HEK293 (cell line): ENCODE data around the gene FGFR4.

ENCODE experiments used
- CTCF ChIA-PET: fragments of 350-600 bp; formaldehyde crosslinking; extraction: SDS; loops from one replicate; lab custom pipeline; 2021; ENCODE audit warnings: antibody characterized with exemption; lab: Yijun Ruan, JAX
- POLR2A ChIA-PET: fragments of 300-600 bp; formaldehyde crosslinking; extraction: SDS; loops from one replicate; lab custom pipeline; 2020; ENCODE audit warnings: antibody characterized with exemption, inconsistent platforms; lab: Yijun Ruan, JAX
- H3K27ac ChIP-seq: fragments of 200-500 bp; sonication (Bioruptor generic); 2 replicates; pipeline ENCODE4 v1.5.1; 2014; ENCODE audit warnings: low read depth, low read length, control low read depth, inconsistent platforms; ENCODE audit errors: extremely low read depth
- H3K36me3 ChIP-seq, 2 experiments: fragments of 200-500 bp in 1 of 2; sonication (Bioruptor generic) in 1 of 2; 1 replicate in 1 of 2; 2 replicates in 1 of 2; pipeline ENCODE4 v1.5.1; 2014 to 2017; ENCODE audit warnings: inconsistent platforms in 2 of 2, low read length in 2 of 2; ENCODE audit not compliant: control insufficient read depth in 2 of 2, insufficient read depth in 1 of 2
- H3K4me1 ChIP-seq: fragments of 200-500 bp; sonication (Bioruptor generic); 2 replicates; pipeline ENCODE4 v1.5.1; 2014; ENCODE audit warnings: mild to moderate bottlenecking, low read length, inconsistent platforms; ENCODE audit not compliant: control insufficient read depth, insufficient read depth
- H3K4me3 ChIP-seq: 2 replicates; pipeline ENCODE4 v1.5.1; 2011; ENCODE audit warnings: low read depth, mild to moderate bottlenecking, control low read depth, low read length, moderate library complexity
- H3K9me3 ChIP-seq: fragments of 200-500 bp; sonication (Bioruptor generic); 2 replicates; pipeline ENCODE4 v1.5.1; 2014; ENCODE audit warnings: low read depth, low read length, inconsistent platforms; ENCODE audit not compliant: control insufficient read depth, insufficient read depth
- HOXA7 ChIP-seq: sonication (generic); formaldehyde crosslinking; IDR thresholded peaks from 2 replicates; pipeline ENCODE4 v1.8.1; 2022; ENCODE audit warnings: missing genetic modification reagents, borderline replicate concordance
- HOXD13 ChIP-seq: sonication (generic); formaldehyde crosslinking; IDR thresholded peaks from 2 replicates; pipeline ENCODE4 v1.8.0; 2022; ENCODE audit warnings: missing genetic modification reagents, borderline replicate concordance
- KLF1 ChIP-seq: fragments of 450-650 bp; formaldehyde crosslinking; IDR thresholded peaks from 2 replicates; pipeline ENCODE4 v1.5.1; 2016; ENCODE audit warnings: missing biosample characterization, missing genetic modification characterization
- KLF10 ChIP-seq: fragments of 450-650 bp; IDR thresholded peaks from 2 replicates; pipeline ENCODE4 v1.5.1; 2018; ENCODE audit warnings: missing biosample characterization, mild to moderate bottlenecking, missing genetic modification characterization
- KLF9 ChIP-seq: fragments of 450-650 bp; formaldehyde crosslinking; IDR thresholded peaks from 2 replicates; pipeline ENCODE4 v1.5.1; 2016; ENCODE audit warnings: missing biosample characterization, missing genetic modification characterization, low read depth
- OSR2 ChIP-seq: fragments of 450-650 bp; formaldehyde crosslinking; IDR thresholded peaks from 2 replicates; pipeline ENCODE4 v1.5.1; 2016; ENCODE audit warnings: missing biosample characterization, missing genetic modification characterization
- ZBTB48 ChIP-seq: fragments of 450-650 bp; formaldehyde crosslinking; IDR thresholded peaks from 2 replicates; pipeline ENCODE4 v1.5.1; 2016; ENCODE audit warnings: missing biosample characterization, missing genetic modification characterization
- ZBTB49 ChIP-seq: fragments of 450-650 bp; formaldehyde crosslinking; IDR thresholded peaks from 2 replicates; pipeline ENCODE4 v1.5.1; 2016; ENCODE audit warnings: missing biosample characterization, missing genetic modification characterization, low read depth
- ZBTB8A ChIP-seq: fragments of 450-650 bp; formaldehyde crosslinking; IDR thresholded peaks from 2 replicates; pipeline ENCODE4 v1.5.1; 2016; ENCODE audit warnings: missing biosample characterization, missing genetic modification characterization
- ZNF157 ChIP-seq: fragments of 450-650 bp; formaldehyde crosslinking; IDR thresholded peaks from 2 replicates; pipeline ENCODE4 v1.5.1; 2016; ENCODE audit warnings: missing biosample characterization, missing genetic modification characterization
- ZNF214 ChIP-seq: fragments of 450-650 bp; formaldehyde crosslinking; IDR thresholded peaks from 2 replicates; pipeline ENCODE4 v1.5.1; 2017; ENCODE audit warnings: missing biosample characterization, mild to moderate bottlenecking, missing genetic modification characterization, borderline replicate concordance
- ZNF416 ChIP-seq: fragments of 450-650 bp; formaldehyde crosslinking; IDR thresholded peaks from 2 replicates; pipeline ENCODE4 v1.5.1; 2016; ENCODE audit warnings: missing biosample characterization, missing genetic modification characterization
- ZNF501 ChIP-seq: fragments of 450-650 bp; formaldehyde crosslinking; IDR thresholded peaks from 2 replicates; pipeline ENCODE4 v1.5.1; 2016; ENCODE audit warnings: missing biosample characterization, missing genetic modification characterization
- ZNF560 ChIP-seq: fragments of 450-650 bp; formaldehyde crosslinking; IDR thresholded peaks from 2 replicates; pipeline ENCODE4 v1.5.1; 2017; ENCODE audit warnings: missing biosample characterization, missing genetic modification characterization, borderline replicate concordance
- ZNF792 ChIP-seq: fragments of 450-650 bp; formaldehyde crosslinking; IDR thresholded peaks from 2 replicates; pipeline ENCODE4 v1.5.1; 2016; ENCODE audit warnings: missing biosample characterization, missing genetic modification characterization
- TF ChIP-seq, protein P1 (sequence below): fragments of 450-650 bp; formaldehyde crosslinking; IDR thresholded peaks from 2 replicates; pipeline ENCODE4 v1.5.1; 2016; ENCODE audit warnings: missing biosample characterization, missing genetic modification characterization
- TF ChIP-seq, protein P2 (sequence below): fragments of 450-650 bp; formaldehyde crosslinking; IDR thresholded peaks from 2 replicates; pipeline ENCODE4 v1.5.1; 2016; ENCODE audit warnings: missing biosample characterization, missing genetic modification characterization, borderline replicate concordance
- TF ChIP-seq, protein P3 (sequence below): fragments of 450-650 bp; formaldehyde crosslinking; optimal IDR thresholded peaks from 2 replicates; pipeline ENCODE3; 2016; ENCODE audit warnings: missing biosample characterization, mild to moderate bottlenecking, missing genetic modification characterization

The FGFR4 gene

DNA sequence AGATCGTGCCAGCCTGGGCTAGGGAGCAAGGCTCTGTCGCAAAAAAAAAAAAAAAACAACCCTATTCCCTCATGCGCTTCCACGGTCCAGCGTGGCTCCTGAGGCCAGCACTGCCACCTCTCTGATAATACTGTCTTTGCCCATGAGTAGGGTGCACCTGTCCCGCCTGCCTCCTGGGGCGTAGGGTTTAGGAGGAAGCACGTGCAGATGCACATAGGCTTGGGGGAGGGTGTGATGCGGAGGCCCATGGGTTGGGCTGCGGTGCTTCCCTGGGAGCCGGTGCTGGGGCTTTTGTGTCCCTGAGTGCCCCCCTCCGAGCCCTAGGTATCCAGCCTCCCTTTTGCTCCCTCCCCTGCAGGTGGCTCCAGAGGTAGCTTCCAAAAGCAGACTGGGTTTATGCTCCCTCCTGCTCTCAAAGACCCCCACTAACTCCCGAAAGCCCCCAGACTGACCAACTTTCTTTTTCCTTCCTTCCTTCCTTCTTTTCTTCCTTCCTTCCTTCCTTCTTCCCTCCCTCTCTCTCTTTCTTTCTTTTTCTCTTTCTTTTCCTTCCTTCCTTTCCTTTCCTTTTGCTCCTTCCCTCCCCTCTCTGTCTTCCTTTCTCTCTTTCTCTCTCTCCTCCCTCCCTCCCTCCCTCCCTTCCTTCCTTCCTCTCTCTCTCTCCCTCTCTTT lies 12.8 kb downstream of the FGFR4 start (continued):
- no peak for TF ChIP-seq ZNF560 (tag by site-specific recombination)
- TF ChIP-seq HOXA7 (CRISPR knock-in tag), result no peak
- no peak for TF ChIP-seq KLF1 (tag by site-specific recombination)
- TF ChIP-seq ZBTB48 (tag by site-specific recombination), result no peak
- TF ChIP-seq KLF9 (tag by site-specific recombination), result no peak
- TF ChIP-seq, protein P1, sequence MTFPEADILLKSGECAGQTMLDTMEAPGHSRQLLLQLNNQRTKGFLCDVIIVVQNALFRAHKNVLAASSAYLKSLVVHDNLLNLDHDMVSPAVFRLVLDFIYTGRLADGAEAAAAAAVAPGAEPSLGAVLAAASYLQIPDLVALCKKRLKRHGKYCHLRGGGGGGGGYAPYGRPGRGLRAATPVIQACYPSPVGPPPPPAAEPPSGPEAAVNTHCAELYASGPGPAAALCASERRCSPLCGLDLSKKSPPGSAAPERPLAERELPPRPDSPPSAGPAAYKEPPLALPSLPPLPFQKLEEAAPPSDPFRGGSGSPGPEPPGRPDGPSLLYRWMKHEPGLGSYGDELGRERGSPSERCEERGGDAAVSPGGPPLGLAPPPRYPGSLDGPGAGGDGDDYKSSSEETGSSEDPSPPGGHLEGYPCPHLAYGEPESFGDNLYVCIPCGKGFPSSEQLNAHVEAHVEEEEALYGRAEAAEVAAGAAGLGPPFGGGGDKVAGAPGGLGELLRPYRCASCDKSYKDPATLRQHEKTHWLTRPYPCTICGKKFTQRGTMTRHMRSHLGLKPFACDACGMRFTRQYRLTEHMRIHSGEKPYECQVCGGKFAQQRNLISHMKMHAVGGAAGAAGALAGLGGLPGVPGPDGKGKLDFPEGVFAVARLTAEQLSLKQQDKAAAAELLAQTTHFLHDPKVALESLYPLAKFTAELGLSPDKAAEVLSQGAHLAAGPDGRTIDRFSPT (tag by site-specific recombination), result no peak
- TF ChIP-seq ZNF214 (tag by site-specific recombination), result no peak
- no peak for TF ChIP-seq ZNF157

DNA sequence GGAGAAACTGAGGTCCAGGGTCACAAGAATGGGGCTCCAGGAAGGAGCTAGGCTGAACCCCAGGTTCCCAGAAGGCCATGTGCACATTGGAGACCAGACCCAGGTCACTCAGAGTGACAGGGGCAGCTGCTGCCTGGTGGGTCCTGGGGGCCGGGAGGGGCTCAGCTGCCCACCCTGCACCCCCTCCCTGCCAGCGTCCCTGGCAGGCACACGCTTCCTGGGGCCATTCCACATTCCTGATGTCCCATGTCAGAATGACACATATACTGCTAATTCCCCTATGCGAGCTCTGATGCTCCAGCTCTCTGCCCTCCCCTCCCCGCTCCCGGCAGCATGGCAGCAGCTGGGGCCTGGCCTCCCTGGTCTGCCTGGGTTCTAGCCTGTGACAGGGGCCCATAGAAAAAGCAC lies 14.0 kb downstream of the FGFR4 start:
- POLR2A ChIA-PET, result interaction anchor here (0.6 kb wide), 1 partner anchor 246 kb away, joined by 3 read pairs; no protein-coding TSS in a partner anchor

More for the DNA sequence above, 14.0 kb downstream of the FGFR4 start:
- H3K36me3 ChIP-seq, result no peaks in the 10 kb centered on the region
- no peak for TF ChIP-seq ZBTB8A (tag by site-specific recombination)
- no peak for TF ChIP-seq HOXD13 (CRISPR knock-in tag)
- TF ChIP-seq ZNF416 (tag by site-specific recombination), result no peak
- TF ChIP-seq, protein P2, sequence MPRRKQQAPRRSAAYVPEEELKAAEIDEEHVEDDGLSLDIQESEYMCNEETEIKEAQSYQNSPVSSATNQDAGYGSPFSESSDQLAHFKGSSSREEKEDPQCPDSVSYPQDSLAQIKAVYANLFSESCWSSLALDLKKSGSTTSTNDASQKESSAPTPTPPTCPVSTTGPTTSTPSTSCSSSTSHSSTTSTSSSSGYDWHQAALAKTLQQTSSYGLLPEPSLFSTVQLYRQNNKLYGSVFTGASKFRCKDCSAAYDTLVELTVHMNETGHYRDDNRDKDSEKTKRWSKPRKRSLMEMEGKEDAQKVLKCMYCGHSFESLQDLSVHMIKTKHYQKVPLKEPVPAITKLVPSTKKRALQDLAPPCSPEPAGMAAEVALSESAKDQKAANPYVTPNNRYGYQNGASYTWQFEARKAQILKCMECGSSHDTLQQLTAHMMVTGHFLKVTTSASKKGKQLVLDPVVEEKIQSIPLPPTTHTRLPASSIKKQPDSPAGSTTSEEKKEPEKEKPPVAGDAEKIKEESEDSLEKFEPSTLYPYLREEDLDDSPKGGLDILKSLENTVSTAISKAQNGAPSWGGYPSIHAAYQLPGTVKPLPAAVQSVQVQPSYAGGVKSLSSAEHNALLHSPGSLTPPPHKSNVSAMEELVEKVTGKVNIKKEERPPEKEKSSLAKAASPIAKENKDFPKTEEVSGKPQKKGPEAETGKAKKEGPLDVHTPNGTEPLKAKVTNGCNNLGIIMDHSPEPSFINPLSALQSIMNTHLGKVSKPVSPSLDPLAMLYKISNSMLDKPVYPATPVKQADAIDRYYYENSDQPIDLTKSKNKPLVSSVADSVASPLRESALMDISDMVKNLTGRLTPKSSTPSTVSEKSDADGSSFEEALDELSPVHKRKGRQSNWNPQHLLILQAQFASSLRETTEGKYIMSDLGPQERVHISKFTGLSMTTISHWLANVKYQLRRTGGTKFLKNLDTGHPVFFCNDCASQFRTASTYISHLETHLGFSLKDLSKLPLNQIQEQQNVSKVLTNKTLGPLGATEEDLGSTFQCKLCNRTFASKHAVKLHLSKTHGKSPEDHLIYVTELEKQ (tag by site-specific recombination), result no peak
- TF ChIP-seq KLF10 (tag by site-specific recombination), result no peak
- no peak for TF ChIP-seq OSR2
- TF ChIP-seq ZNF501 (tag by site-specific recombination), result no peak
- TF ChIP-seq ZNF792, result no peak
- TF ChIP-seq, protein P3, sequence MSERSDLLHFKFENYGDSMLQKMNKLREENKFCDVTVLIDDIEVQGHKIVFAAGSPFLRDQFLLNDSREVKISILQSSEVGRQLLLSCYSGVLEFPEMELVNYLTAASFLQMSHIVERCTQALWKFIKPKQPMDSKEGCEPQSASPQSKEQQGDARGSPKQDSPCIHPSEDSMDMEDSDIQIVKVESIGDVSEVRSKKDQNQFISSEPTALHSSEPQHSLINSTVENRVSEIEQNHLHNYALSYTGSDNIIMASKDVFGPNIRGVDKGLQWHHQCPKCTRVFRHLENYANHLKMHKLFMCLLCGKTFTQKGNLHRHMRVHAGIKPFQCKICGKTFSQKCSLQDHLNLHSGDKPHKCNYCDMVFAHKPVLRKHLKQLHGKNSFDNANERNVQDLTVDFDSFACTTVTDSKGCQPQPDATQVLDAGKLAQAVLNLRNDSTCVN (tag by site-specific recombination), result no peak
- TF ChIP-seq ZBTB49 (tag by site-specific recombination), result no peak
- no peaks in the 10 kb centered on the region for H3K4me1 ChIP-seq
- CTCF ChIA-PET, result interaction anchor here (3.4 kb wide), 1 partner anchor 12 kb away, joined by 12 read pairs; no protein-coding TSS in a partner anchor
- H3K4me3 ChIP-seq, result no peak overlapping the region
- H3K27ac ChIP-seq, result no peak overlapping the region
- no peaks in the 10 kb centered on the region for H3K9me3 ChIP-seq
